CD4-positive, alpha-beta memory T cell (primary cell): ENCODE data around the gene CYBA. TPM values are rescaled to one million over a fixed set of nuclear protein-coding genes. Genes with fewer than 3 reads are reported as not detected.

Experiments used
- CTCF ChIA-PET: fragments of 350-600 bp; sonication (Branson Sonifier 250); formaldehyde crosslinking; loops from one replicate; lab custom pipeline; 2021; ENCODE audit warnings: inconsistent platforms; ENCODE audit not compliant: partially characterized antibody; lab: Charles Lee
- POLR2A ChIA-PET: fragments of 350-600 bp; sonication (Branson Sonifier 250); formaldehyde crosslinking; loops from one replicate; lab custom pipeline; 2021; ENCODE audit not compliant: partially characterized antibody; lab: Charles Lee
- DNase-seq, 5 donors: peaks; one replicate each; pipeline versions ENCODE4 v3.0.0 to v3.0.0-alpha.2; 2020 to 2022; ENCODE audit warnings: mixed read lengths in 1 of 5
- H3K27ac ChIP-seq: one replicate; pipeline ENCODE4 v1.7.0; 2013; ENCODE audit warnings: low read depth, low read length
- H3K27me3 ChIP-seq: 2 replicates; pipeline ENCODE4 v1.7.0; 2013; ENCODE audit warnings: mild to moderate bottlenecking, low read length, moderate library complexity; ENCODE audit not compliant: insufficient read depth
- H3K36me3 ChIP-seq: 2 replicates; pipeline ENCODE4 v1.7.0; 2013; ENCODE audit warnings: mild to moderate bottlenecking, low read length, moderate library complexity; ENCODE audit not compliant: insufficient read depth
- H3K4me1 ChIP-seq: 2 replicates; pipeline ENCODE4 v1.7.0; 2013; ENCODE audit warnings: mild to moderate bottlenecking, low read length, moderate library complexity; ENCODE audit not compliant: insufficient read depth
- H3K4me3 ChIP-seq, 2 donors: one replicate each; pipeline ENCODE4 v1.7.0; 2013; ENCODE audit warnings: low read length in 2 of 2, mild to moderate bottlenecking in 1 of 2
- H3K9me3 ChIP-seq, 2 donors: one replicate each; pipeline ENCODE4 v1.7.0; 2013; ENCODE audit warnings: low read length in 2 of 2, control low read depth in 1 of 2; ENCODE audit not compliant: control insufficient read depth in 1 of 2
- H3K27ac Mint-ChIP-seq, 7 donors: one replicate each; pipeline ENCODE4 v1.8.0; 2020 to 2021; ENCODE audit warnings: mixed read lengths in 7 of 7, mild to moderate bottlenecking in 6 of 7, inconsistent platforms in 3 of 7, moderate library complexity in 3 of 7
- H3K27me3 Mint-ChIP-seq, 2 donors: one replicate each; pipeline ENCODE4 v1.8.0; 2020 to 2021; ENCODE audit warnings: mixed read lengths in 2 of 2
- H3K36me3 Mint-ChIP-seq, 2 donors: one replicate each; pipeline ENCODE4 v1.8.0; 2020 to 2021; ENCODE audit warnings: mixed read lengths in 2 of 2, inconsistent platforms in 1 of 2, mild to moderate bottlenecking in 1 of 2
- H3K4me1 Mint-ChIP-seq, 4 donors: one replicate each; pipeline ENCODE4 v1.8.0; 2020 to 2021; ENCODE audit warnings: mixed read lengths in 4 of 4, mild to moderate bottlenecking in 1 of 4
- H3K4me3 Mint-ChIP-seq, 8 donors: one replicate each; pipeline ENCODE4 v1.8.0; 2020 to 2021; ENCODE audit warnings: mixed read lengths in 8 of 8, mild to moderate bottlenecking in 7 of 8, moderate library complexity in 6 of 8, inconsistent platforms in 3 of 8
- H3K9me3 Mint-ChIP-seq, 8 donors: one replicate each; pipeline ENCODE4 v1.8.0; 2020 to 2021; ENCODE audit warnings: mixed read lengths in 8 of 8, mild to moderate bottlenecking in 5 of 8, inconsistent platforms in 3 of 8, moderate library complexity in 1 of 8
- intact Hi-C: fragments of 100-400 bp; cut with micrococcal nuclease; formaldehyde crosslinking; loops from one replicate; pipeline ENCODE4 v1.15.1; 2023
- polyA plus RNA-seq, 2 donors: library from polyadenylated mRNA; unstranded; fragments of 300-500 nt; fragmentation: Illumina TruSeq; gene quantifications; one replicate each; pipeline ENCODE4 v1.2.3, GENCODE V29; 2021
- total RNA-seq, 2 experiments: library from RNA; stranded (reverse); gene quantifications; one replicate each; pipeline ENCODE4 v1.2.3, GENCODE V29; 2021

Gene CYBA
- total RNA-seq (100 to 1,000 TPM; 383 to 386 TPM), polyA plus RNA-seq (1,000 to 10,000 TPM in 1 of 2 donors, 100 to 1,000 TPM in 1; 689 to 1,286 TPM)

DNA sequence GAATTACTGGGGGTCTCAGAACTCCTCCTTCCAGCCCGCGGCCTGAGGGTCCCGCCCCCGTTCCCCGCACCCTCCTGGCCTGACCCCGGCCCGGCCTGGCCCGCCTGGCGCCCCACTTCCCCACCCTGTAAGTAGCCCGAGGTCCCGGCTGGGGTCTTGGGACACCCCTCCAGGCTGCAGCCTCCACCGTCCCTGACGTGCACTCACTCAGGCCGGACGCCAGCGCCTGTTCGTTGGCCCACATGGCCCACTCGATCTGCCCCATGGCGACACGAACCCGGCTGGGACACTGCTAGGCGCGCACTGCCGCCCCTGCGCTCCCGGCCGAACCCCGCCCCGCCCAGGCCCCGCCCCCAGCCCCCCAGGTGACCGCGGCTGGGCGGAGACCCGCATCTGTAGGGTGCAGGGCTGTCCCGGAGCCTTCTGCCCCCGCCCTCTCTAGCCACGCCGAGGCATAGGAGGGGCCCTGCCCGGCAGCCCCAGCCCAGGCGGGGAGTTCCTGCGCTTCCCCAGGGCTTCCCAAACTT is at the start of gene CYBA:
Gene CYBA (minus strand): TSS at position 305 of the 527 bp plus-strand sequence. CDS start 40 bp downstream, at position 265.
- H3K4me1 ChIP-seq, result peaks cover 28% of the 10 kb centered on the region
- Mint-ChIP-seq H3K9me3 (no peaks in the 10 kb centered on the region), H3K4me3 (peak within 1 kb of the TSS; percentile 89 to 93 (median 91)), H3K27ac (peak within 1 kb of the TSS; percentile 93 to 97 (median 95)), H3K27me3 (no peaks in the 10 kb centered on the region), H3K36me3 (peaks cover 4 to 19% of the 10 kb centered on the region in 2 donors), H3K4me1 (peaks cover 7 to 26% (median 12%) of the 10 kb centered on the region in 4 donors)
- no peaks in the 10 kb centered on the region for H3K9me3 ChIP-seq
- H3K36me3 ChIP-seq, result peaks cover 4% of the 10 kb centered on the region
- ChIA-PET CTCF (interaction anchor here (0.8 to 1.0 kb wide), 2 partner anchors 34 to 35 kb away, joined by 3 read pairs; no protein-coding TSS in a partner anchor), POLR2A (interaction anchor here (0.6 to 6.1 kb wide), 15 partner anchors 11 to 130 kb away, joined by 3 to 66 read pairs (median 5); partner anchors contain the start of genes IL17C and MVD)
- DNase-seq, result peak; percentile 81 to 87 (median 84)
- H3K4me3 ChIP-seq, result peak within 1 kb of the TSS; percentile 76 to 91
- H3K27ac ChIP-seq, result peak within 1 kb of the TSS; percentile 91
- H3K27me3 ChIP-seq, result no peaks in the 10 kb centered on the region
- intact Hi-C loops, result loop anchor here (1.0 to 2.0 kb wide), 6 partner anchors 12 to 81 kb away; partner anchors contain the start of genes MVD, SNAI3 and ZC3H18

DNA sequence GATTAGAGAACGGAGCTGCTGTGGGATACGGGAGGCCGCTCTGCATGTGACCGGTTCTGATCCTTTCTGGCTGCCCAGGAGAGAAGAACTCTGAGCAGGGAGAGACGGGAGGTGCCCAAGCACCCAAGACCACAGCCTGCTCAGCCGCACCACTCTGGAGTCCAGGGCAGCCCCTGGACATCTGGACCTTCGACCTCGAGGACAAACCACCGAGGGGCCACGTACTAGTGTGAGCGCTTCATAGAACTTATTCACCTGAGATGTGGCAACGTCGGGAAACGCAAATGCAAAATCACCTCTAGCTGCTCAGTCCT is 49.4 kb upstream of the CYBA start:
- peak overlapping the region; percentile 93 to 96 (median 96) for H3K4me3 Mint-ChIP-seq
- DNase-seq, result no peak
- intact Hi-C loops, result loop anchor here (5.0 kb wide), 3 partner anchors 37 to 243 kb away; partner anchors contain the start of gene IL17C
- H3K9me3 ChIP-seq, result no peaks in the 10 kb centered on the region
- peaks cover 84% of the 10 kb centered on the region for H3K4me1 ChIP-seq
- H3K4me3 ChIP-seq, result peak overlapping the region; percentile 78 to 98
- peaks cover 19 to 72% (median 51%) of the 10 kb centered on the region in 4 donors for H3K4me1 Mint-ChIP-seq
- H3K27ac ChIP-seq, result peak overlapping the region; percentile 85
- CTCF ChIA-PET, result interaction anchor here (0.6 to 1.9 kb wide), 6 partner anchors 13 to 158 kb away, joined by 3 to 8 read pairs (median 4); no protein-coding TSS in a partner anchor
- peak overlapping the region; percentile 97 to 99 (median 98) for H3K27ac Mint-ChIP-seq
- POLR2A ChIA-PET, result interaction anchor here (0.9 to 9.3 kb wide), 23 partner anchors 9 to 541 kb away, joined by 3 to 249 read pairs (median 8); partner anchors contain the start of genes APRT, CYBA, IL17C and MVD
- peaks cover 28 to 48% of the 10 kb centered on the region in 2 donors for H3K36me3 Mint-ChIP-seq
- H3K9me3 Mint-ChIP-seq, result peaks cover 0 to 2% (median 0%) of the 10 kb centered on the region in 8 donors
- no peaks in the 10 kb centered on the region for H3K27me3 ChIP-seq
- H3K27me3 Mint-ChIP-seq, result no peaks in the 10 kb centered on the region
- H3K36me3 ChIP-seq, result peaks cover 47% of the 10 kb centered on the region

DNA sequence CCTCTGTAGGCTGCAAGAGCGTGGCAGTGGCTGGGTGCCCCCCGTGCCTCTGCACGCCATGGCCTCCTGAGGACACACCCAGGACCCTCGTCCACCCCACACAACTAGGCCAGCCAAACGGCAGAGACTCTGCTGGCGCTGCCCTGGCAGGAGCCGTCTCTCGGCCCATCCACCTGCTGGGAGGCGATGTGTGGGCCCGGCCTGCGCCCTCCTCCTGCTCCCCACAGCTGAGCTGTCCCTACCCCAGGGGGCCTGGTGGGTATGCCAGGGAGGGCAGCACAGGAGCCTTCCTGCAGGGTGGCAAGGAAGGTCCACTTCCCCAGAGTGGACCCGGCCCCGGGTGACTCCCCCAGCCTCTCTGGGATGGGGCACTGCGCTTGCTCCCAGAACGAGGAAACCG is 48.3 kb upstream of the CYBA start:
- H3K27ac ChIP-seq, result peak overlapping the region; percentile 85
- no peaks in the 10 kb centered on the region for H3K27me3 ChIP-seq
- H3K27ac Mint-ChIP-seq, result peak overlapping the region in 4 of 7 donors; percentile 48 to 99 (median 77)
- H3K9me3 ChIP-seq, result no peaks in the 10 kb centered on the region
- intact Hi-C loops, result no loop called here
- H3K4me3 Mint-ChIP-seq, result peak overlapping the region in 2 of 8 donors; percentile 15 to 21
- peaks cover 28 to 43% of the 10 kb centered on the region in 2 donors for H3K36me3 Mint-ChIP-seq
- no peaks in the 10 kb centered on the region for H3K27me3 Mint-ChIP-seq
- no peak overlapping the region for H3K4me3 ChIP-seq
- H3K36me3 ChIP-seq, result peaks cover 47% of the 10 kb centered on the region
- DNase-seq, result no peak
- ChIA-PET CTCF (no interaction called here), POLR2A (interaction anchor here (4.1 kb wide), 1 partner anchor 13 kb away, joined by 21 read pairs; the partner anchor contains the start of gene SNAI3)
- peaks cover 83% of the 10 kb centered on the region for H3K4me1 ChIP-seq
- peaks cover 15 to 68% (median 49%) of the 10 kb centered on the region in 4 donors for H3K4me1 Mint-ChIP-seq
- H3K9me3 Mint-ChIP-seq, result peaks cover 0 to 2% (median 0%) of the 10 kb centered on the region in 8 donors

DNA sequence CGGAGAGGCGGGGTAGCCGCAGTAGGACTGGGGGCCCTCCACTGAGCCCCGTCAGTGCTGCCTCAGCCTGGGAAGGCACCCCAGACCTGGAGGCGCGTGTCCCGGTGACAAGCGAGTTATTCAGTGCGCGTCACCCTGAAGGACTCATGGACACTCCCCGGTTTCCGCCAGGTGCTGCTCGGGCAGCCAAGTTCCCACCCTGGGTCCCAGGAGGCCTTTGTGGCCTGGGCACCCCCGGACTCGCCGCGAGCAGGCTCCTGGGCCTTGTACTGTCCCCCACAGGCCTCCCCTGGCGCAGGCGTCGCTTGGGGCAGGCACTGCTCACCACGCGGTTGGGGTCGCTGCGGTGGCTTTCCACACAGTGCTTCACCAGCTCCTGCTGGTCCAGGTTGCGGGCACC is 47.8 kb upstream of the CYBA start:
- H3K4me3 Mint-ChIP-seq, result peak overlapping the region in 3 of 8 donors; percentile 21 to 59 (median 54)
- ChIA-PET CTCF (interaction anchor here (0.6 kb wide), 1 partner anchor 11 kb away, joined by 4 read pairs; no protein-coding TSS in a partner anchor), POLR2A (interaction anchor here (1.2 to 4.1 kb wide), 4 partner anchors 12 to 48 kb away, joined by 3 to 21 read pairs (median 6); partner anchors contain the start of genes CYBA and SNAI3)
- intact Hi-C loops, result no loop called here
- H3K9me3 ChIP-seq, result no peaks in the 10 kb centered on the region
- no peaks in the 10 kb centered on the region for H3K27me3 Mint-ChIP-seq
- DNase-seq, result no peak
- H3K4me1 Mint-ChIP-seq, result peaks cover 11 to 68% (median 47%) of the 10 kb centered on the region in 4 donors
- H3K4me3 ChIP-seq, result no peak overlapping the region
- H3K27me3 ChIP-seq, result no peaks in the 10 kb centered on the region
- H3K36me3 ChIP-seq, result peaks cover 47% of the 10 kb centered on the region
- H3K27ac Mint-ChIP-seq, result peak overlapping the region in 6 of 7 donors; percentile 61 to 88 (median 76)
- H3K4me1 ChIP-seq, result peaks cover 83% of the 10 kb centered on the region
- H3K36me3 Mint-ChIP-seq, result peaks cover 28 to 39% of the 10 kb centered on the region in 2 donors
- H3K27ac ChIP-seq, result peak overlapping the region; percentile 35
- peaks cover 0 to 2% (median 0%) of the 10 kb centered on the region in 8 donors for H3K9me3 Mint-ChIP-seq

DNA sequence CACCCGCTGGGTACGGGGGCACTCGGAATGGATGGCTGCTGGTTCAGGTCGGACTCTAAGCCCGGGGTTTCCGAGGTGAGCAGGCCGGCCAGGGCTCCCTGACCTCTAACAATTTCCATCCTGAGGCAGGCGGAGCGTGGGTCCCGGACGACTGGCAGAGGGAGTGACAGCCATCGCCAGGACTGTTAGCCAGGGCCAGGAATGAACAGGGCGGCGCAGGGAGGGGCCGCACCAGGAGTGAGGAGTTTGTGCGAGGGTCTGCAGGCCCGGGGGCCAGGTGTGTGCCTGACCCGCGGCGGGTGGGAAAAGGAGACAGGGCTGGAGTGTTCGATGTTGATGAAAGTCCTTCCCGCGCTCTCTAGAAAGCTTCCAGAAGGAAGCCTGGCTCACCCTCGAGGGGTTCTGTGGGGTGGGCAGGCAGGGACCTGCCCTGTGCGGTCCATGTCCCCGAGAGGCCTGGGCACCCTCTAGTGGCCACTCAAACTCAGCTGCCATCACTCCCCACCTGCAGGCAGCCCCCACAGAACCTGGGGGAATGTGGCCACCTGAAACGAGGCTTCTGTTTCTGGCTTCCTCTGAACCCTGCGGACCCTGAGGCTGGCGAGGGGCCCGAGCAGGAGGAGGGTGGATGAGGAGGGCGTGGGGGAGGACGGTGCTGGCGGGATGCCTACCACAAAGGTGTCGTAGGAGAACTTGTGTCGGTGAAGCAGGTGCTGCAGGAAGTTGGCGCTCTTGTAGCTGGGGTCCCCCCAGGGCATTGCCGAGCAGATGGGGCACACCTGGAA is 47.2 kb upstream of the CYBA start:
- Mint-ChIP-seq H3K4me3 (peak overlapping the region in 7 of 8 donors; percentile 20 to 59 (median 44)), H3K27ac (peak overlapping the region; percentile 61 to 88 (median 84)), H3K27me3 (no peaks in the 10 kb centered on the region), H3K36me3 (peaks cover 28 to 36% of the 10 kb centered on the region in 2 donors), H3K4me1 (peaks cover 9 to 66% (median 46%) of the 10 kb centered on the region in 4 donors), H3K9me3 (peaks cover 0 to 2% (median 0%) of the 10 kb centered on the region in 8 donors)
- peak in 2 of 5 donors; percentile 31 to 33 for DNase-seq
- intact Hi-C loops, result no loop called here
- H3K36me3 ChIP-seq, result peaks cover 47% of the 10 kb centered on the region
- ChIA-PET CTCF (interaction anchor here (0.6 kb wide), 1 partner anchor 10 kb away, joined by 4 read pairs; no protein-coding TSS in a partner anchor), POLR2A (interaction anchor here (1.2 to 4.1 kb wide), 4 partner anchors 12 to 48 kb away, joined by 3 to 21 read pairs (median 6); partner anchors contain the start of genes CYBA and SNAI3)
- H3K27ac ChIP-seq, result peak overlapping the region; percentile 35
- no peaks in the 10 kb centered on the region for H3K9me3 ChIP-seq
- H3K27me3 ChIP-seq, result no peaks in the 10 kb centered on the region
- peaks cover 83% of the 10 kb centered on the region for H3K4me1 ChIP-seq
- H3K4me3 ChIP-seq, result no peak overlapping the region

DNA sequence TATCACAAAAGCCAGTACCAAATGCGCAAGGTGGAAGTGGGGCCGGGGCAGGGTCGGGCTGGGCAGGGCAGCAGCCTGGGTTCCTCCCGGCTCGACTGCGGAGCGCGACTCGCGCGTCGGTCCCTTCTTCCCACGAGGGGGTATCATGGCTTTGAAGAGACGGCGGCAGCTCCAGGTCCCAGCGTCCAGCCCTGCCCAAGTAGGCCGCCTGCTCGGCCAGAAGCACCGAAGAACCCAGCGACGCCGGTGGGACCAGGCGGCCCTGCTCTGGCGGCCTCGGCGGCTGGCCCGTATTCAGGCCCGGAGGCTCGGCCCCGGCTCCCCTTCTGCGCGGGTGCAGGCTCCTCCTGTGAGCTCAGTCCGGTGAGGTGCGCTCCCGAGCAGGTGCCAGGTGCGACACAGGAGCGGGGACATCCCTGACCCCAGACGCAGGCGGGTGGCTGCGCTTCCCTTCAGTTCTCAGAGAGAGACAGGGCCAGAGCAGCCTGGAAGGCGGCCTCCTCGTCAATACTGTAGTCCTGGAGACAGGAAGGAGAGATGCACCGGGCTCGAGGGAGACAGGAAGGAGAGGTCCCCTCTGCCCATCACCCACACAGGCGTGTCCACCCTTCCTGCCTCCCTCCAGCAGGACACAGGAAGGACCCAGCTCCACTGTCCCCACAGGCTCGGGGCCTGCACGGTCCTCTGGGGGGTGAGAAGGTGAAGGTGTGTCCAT is 46.4 kb upstream of the CYBA start:
- H3K4me1 ChIP-seq, result peaks cover 83% of the 10 kb centered on the region
- Mint-ChIP-seq H3K27ac (peak overlapping the region; percentile 19 to 88 (median 67)), H3K27me3 (no peaks in the 10 kb centered on the region), H3K4me3 (peak overlapping the region in 4 of 8 donors; percentile 15 to 30 (median 26)), H3K9me3 (peaks cover 0 to 2% (median 0%) of the 10 kb centered on the region in 8 donors), H3K4me1 (peaks cover 12 to 66% (median 48%) of the 10 kb centered on the region in 4 donors), H3K36me3 (peaks cover 25 to 31% of the 10 kb centered on the region in 2 donors)
- H3K27ac ChIP-seq, result peak overlapping the region; percentile 35
- no peak overlapping the region for H3K4me3 ChIP-seq
- ChIA-PET CTCF (no interaction called here), POLR2A (interaction anchor here (1.2 to 4.1 kb wide), 5 partner anchors 8 to 47 kb away, joined by 3 to 21 read pairs (median 4); partner anchors contain the start of genes CYBA and SNAI3)
- H3K36me3 ChIP-seq, result peaks cover 47% of the 10 kb centered on the region
- H3K9me3 ChIP-seq, result no peaks in the 10 kb centered on the region
- intact Hi-C loops, result no loop called here
- no peak for DNase-seq
- no peaks in the 10 kb centered on the region for H3K27me3 ChIP-seq
